ENCODE results near the gene TBC1D9.

GRCh38 chr4:140739971-140740370, 16.2 kb downstream of the TBC1D9 start:
- TF ChIP-seq CTCF (IDR thresholded peaks at IDR 0.05), result no peak
- TF ChIP-seq ZFX (IDR thresholded peaks at IDR 0.05; ENCODE audit: borderline replicate concordance), result no peak

Data from 22Rv1 (cell line).